Smooth muscle cell of the brain vasculature (primary cell): ENCODE measurements around the gene AGR2.

ENCODE experiments used
- DNase-seq: peaks from one replicate; pipeline ENCODE4 v3.0.0-alpha.2; 2012; ENCODE audit warnings: low read depth, low spot score

Gene AGR2

DNA sequence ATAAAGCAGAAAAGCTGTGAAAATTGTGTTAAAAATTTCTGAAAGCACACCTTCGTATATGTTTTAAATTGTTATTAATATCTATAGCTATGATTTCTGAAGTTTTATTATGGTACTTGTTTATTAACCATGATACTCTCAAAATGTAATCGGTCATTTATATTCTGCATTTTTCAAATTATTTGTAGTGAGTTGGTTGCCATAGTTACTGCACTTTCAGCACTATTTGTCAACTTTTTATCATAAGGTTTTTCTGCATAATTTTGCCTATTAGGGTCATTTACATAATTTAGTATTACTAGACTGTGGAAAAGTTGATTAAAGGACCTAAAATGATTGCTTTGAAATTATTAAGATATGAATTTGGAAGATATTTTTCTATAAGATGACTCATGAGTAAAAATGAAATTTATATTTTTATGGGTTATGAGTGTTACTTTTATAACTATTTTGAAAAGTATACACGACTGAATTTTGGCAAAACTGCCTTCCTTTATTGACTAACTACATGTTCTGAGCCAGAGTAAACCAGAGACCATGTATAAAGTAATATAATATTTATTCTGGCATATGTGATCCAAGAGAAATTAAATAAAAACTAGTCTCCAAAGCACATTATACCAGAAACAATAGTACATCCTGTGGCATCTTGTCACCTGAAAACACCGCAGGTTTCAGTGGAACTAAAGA is 7.9 kb upstream of the AGR2 start:
- DNase-seq: no peak

DNA sequence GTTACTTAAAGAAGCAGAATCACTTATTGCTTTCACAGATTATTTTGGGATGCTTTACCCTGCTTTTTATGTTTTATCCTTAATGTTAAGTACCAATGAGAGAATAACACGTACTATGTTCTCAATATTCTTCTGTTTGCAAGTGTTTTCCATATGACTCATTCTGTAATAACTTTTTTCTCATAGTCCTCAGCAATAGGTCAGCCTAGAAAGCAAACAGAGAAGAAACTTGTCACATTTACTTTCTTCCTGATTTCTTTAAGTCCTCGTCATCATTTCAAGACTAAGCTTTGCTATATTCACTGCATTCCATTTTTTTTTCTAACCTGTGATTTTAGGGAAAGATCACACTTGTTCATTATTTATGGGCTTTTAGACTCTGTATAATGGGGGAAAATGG is 6.8 kb upstream of the AGR2 start:
- no peak for DNase-seq

DNA sequence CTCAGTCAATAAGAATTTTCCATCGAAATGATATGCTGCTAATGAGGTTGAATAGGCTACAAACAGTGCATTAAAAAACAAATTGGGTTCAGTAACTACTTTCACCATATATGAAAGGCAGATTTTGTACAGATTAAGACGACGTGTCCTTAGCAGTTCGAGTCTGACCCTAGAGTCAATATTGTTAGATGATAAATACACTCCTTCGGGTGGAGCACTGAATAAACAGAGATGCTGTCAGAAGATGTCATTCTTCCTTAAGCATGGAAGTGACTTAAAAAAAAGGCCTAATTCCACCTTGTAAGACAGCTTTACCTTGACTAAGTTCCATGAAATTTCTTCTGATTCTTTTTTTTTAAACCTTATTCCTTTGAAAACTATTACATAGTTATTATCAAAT is 5.8 kb upstream of the AGR2 start:
- no peak for DNase-seq

DNA sequence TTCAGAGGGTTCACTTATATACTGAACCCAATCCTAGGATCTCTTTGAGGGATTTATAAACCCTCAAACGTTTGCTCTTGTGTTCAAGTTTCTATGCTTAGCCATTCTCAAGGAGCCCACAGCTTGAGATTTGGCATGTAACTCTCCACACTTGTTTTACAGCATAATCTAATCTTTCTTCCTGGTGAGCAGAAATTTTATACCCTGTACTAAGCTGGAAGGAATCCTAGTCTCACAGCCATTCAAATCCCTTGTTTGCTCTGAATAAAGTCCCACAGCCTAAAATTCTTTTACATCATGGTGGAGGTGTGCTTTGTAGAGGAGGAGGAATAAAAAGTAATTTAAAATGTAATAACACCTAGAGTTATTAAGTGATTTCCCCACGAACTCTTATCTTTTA is 5.3 kb upstream of the AGR2 start:
- no peak for DNase-seq

DNA sequence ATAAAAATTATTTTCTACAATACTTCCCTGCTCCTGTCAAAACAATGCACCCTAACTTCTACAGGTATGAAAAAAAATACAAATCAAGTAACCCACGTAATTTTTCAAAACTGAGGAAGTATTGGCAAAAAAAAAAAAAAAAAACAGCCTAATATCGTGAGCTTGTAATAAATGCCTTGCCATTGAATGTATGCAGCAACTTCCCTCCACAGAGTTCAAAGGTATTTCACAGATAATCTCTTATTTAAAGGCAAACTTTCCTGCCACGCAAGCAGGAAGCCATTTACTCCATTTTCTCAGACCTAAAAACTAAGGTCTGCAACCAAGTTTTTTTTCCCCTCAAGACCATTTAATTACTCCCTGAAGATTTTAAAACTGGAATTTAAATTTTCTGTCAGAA is 642 bp upstream of the AGR2 start:
- DNase-seq: no peak

DNA sequence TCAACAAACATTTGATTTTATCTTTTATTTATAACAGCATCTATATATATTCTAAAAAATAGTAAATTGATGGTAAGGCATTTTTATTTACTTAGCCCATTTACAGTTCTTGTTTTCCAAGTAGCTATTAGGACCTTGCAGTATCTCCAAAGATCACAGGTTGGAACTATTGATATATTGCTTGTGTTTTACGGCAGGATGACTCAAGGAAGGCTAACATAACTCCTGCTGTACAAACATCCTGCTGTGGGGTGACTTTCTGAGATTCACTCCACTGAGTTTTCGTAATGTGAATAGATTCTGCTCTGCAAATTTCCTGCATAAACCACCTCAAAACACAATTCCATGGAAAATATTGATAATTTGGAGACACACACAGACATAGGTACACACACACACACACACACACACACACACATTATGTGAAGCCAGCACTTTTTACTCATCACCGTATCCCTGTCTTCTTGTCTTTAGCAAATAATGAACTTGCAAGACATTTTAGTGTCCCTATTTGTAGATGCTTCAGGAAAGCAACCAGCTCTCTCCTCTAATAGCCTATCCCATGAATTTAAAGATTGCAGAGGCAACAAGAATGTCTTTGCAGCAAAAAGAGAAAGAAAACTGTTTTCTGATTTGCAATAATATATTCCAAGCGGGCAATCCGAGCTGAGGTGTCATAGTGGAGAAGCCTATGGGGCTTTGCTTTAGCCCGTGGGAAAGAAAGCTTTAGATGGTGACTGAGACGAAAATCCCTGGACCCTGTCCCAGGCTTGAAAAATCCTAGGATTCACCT is 722 bp downstream of the AGR2 start:
- DNase-seq: no peak

DNA sequence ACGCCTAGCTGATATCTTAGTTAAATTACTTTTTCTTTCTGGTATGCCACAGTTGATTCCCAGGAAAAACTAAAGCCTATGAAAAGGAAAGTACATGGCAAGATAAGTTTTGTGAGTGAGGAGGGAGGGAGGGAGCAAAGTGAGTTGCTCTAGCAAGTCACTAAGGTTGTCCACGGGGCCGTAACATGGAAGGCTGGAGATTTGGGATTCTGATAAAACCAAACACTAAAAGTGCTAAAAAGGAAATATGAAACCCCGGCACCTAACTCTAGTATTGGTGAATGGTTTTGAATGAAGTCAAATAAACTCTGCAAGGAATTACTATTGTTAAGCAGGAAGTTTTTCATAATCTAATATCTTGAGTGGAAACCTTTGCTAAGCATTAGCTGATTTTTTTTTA is 1.7 kb downstream of the AGR2 start:
- no peak for DNase-seq

DNA sequence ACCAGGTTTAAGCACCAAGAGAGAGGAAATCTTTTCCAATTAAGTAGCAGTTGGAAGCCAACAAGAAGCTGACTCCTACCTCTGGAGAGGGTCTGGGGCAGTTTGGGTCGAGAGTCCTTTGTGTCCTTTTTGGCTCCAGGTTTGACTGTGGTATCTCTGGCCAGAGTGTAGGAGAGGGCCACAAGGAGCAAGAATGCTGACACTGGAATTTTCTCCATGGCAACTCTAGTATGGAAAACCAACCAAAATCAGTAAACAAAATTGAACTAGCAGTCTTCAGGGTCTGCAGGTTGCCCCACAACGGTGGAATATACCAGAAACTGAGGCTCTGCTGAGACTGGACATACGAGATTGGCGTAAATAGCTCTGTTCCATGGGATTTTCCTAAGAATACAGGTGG is 3.2 kb downstream of the AGR2 start:
- no peak for DNase-seq

DNA sequence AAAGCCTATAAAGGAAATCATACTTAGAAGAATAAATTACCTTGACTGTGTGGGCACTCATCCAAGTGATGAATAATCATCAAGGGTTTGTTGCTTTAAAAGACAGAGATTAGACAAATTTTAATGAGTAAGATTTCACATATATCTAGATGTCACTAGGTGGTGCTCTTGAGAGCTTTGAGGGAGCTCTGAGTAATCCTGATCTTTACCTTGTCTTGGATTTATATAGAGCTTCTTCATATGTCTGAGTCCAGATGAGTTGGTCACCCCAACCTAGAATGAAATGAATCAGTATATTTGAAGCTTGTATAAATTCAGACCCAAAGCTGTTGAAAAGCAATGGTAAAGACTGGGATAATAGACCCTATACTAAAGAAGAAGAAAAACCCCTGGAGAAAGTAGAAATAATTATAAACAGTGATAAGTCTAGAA is 3.7 kb downstream of the AGR2 start:
- DNase-seq: no peak

DNA sequence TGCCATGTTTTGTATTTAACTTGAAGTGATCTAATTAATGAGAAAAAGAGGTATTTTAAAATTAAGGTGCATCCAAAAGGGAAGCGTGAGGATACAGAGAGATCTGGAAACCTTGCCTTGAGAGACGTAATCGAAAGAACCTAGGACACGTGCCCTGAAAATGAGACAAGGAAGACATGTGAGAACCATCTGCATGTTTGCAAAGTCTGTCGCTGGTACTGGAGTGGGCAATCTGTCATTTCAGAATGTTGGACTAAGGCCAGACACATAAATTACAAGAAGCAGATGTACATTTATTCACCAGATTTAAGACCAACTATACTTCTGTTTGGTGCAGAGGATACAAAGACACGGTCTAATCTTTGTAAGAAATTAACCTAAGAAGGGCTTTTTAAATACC is 9.2 kb downstream of the AGR2 start:
- DNase-seq: no peak

DNA sequence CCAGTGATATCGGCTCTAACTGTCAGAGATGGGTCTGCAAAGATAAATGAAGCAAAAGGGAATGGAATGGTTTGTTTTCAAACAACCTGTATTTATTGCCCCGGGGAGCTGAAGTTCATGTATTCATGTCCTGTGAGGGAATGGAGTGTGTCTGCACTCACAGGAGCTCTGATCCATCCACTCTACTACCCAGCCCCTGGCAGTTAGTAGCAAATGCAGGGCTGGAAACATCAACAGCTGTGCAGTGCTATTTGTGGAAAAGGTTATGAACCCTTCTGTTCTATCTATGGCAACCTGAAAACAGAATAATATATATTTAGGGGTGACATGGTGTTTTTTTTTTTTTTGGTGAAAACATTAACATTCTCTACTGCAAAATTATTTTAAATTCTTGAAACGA is 9.8 kb downstream of the AGR2 start:
- no peak for DNase-seq

DNA sequence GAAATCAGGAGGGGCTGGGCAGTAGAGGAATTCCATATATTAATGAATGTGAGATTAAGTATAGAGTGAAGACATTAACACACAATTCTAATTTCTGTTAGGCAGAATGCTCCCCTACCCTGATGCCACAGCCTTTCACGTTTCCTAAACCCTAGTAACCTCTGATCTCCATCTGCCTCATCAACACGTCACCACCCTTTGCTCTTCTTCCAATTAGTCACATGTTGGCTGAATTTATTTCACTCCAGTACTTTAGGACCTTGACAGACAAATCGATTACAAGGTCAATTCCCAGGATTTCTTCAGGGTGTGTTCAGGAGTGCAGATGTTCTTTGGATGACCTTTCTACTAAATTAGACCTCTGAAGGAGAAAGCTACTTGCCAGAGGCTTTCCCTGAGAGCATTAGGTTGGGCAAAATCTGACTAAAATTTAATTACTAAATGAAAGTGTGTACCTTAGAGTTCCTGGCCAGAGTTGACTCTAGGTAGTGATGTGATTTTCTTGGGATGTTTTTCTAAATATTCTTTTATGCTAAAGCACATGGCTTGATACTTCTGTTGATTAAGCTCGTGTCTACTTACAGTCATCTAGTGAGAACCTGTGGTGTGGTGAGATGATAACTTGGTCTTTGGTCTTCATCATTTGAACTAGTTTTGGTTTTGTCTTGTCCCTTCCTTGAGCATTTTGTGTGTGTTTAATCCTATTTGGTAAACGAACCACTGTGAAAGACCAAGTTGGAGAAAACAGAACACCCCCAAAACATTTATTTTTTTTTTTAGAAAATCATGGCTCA is 12.7 kb downstream of the AGR2 start:
- no peak for DNase-seq

DNA sequence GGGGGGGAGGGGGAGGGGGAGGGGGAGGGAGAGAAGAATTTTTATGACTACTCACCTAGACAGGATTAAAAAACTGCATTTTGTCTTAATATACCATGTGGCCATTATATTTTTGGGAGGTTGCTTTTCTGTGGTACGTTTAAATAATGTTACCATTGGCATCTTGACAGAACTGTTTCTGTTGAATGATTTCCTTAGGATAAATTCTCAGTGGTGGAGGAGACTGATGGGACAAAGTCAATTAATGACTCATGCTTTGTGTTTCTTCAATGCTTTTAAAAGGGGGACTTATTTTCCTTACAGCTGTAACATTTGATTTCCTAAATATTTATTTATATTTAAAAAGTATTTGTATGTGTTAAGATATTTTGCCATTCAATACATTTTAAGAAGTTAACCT is 13.7 kb downstream of the AGR2 start:
- no peak for DNase-seq

DNA sequence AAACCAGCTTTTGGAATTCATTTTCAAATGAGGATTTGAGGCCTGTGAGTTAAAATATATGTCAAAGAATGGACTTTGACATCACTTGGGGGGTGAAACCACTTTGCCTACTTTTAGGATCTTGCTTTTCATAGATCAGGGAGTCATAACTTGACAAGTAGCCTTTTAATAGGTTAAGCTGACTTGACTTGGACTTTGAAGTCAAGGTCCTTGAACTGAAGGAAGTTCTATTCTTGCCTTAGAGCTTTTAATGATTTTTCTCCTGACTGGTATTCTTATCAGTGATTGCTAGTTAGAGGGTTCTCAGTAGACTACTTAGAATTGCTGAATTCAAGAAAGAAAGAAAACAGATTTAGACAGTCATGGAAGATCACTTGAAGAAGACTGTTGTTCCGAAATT is 17.7 kb downstream of the AGR2 start:
- no peak for DNase-seq

DNA sequence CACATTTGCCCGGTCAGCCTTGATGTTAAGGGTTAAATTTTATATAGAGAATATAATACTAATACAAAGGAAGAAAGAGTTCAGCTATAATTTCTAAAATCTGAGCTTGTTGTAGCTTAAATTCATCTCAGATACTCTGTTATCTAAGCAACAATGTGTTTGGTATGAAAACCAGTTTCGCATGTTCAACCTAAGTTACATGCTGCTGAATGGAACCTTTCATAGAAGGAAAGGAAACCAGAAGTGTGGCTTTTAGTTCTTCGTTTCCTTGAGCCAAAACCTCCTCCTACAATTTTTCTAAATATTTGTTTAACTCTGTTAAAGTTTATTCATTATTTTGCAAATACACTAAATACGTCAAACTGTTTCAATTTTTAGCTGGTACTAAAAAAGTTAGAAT is 18.5 kb downstream of the AGR2 start:
- DNase-seq: no peak

DNA sequence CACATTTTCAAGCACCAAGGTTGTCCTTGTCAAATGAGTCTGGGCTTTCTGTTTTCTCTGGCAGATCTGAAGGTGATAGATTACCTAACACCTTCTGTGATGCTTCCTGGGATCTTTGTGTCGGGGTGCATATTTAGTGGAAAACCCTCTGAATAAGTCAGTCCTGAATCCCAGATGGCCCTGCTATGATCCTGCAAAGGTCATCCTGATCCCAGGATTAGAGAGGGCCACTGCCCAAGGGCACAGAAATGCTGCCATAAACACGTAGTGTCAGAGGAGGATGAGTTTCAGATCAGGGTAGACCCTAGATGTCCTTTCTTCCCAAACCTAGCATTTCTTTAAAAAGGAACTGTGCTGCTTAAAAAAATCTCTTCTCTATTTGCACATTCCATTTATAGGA is 19.0 kb downstream of the AGR2 start:
- no peak for DNase-seq

DNA sequence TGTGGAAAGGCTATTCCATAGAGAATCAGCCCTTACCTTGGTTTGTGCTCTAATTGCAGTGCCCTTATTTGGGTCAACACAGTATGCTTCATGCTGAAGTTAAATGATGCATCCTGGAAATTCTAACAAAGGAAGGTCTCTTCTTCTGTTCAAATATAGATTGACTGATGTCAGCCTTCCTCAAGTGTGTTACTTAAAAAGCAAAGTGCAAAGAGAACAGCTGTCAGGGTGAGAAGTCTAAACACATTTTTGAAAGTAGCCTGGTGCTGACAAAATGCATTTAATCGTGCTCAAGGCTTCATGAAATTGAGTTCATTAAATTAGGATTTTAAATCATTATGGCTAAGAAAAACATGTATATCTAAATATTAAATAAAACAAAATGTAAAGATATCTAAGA is 19.5 kb downstream of the AGR2 start:
- no peak for DNase-seq

DNA sequence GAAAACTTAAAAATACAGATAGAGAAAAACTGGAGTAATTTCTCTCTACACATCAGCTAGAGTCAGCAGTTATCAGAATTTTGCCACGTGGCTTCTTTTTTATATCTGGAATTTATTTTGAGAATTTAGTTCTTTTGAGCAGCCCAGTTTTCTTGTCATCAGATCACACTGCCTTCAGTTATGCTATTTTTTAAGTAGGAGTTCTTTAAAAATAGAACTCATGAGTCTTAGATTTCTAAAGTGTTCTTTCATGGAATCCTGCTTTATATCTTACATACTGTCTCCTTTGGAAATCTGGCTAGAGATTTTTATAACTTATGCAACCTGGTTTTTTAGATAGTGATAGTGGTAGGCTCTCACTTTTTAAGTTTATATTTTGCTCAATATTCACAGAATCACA is 24.2 kb downstream of the AGR2 start:
- DNase-seq: no peak

DNA sequence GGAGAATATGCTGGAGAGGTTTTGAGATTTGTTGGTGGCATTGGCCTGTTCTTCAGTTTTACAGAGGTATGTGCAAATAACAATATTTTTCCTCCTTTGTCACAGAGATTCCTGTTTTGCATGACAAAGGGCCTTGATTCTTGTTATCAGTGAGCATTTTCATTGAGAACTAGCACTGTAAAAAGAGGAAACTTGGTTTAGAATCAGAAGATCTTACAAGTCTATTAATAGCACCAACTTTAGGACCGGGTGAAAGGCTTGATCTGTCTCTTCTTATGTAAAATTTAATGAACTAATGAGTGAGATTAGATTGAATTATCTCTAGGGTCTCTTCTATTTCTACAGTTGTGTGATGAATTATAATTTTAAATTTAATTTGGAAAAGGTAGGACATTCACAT is 25.7 kb downstream of the AGR2 start:
- DNase-seq: no peak

DNA sequence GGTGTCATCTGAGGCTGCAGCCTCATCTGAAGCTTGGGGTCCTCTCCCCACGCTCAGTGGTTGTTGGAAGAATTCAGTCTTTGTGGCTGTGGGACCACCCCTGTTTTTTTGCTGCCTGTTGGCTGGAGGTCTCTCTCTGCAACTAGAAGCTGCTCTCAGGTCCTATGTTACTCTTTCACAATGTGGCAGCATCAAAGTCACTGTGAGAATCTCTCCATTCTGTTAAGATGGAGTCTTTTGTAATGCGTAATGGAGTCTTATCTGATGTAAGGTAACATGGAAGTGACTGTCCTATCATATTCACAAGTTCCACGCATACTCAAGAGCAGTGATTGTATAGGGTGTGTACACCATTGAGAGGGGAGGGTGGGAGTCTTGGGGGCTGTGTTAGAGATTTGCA is 26.3 kb downstream of the AGR2 start:
- no peak for DNase-seq

DNA sequence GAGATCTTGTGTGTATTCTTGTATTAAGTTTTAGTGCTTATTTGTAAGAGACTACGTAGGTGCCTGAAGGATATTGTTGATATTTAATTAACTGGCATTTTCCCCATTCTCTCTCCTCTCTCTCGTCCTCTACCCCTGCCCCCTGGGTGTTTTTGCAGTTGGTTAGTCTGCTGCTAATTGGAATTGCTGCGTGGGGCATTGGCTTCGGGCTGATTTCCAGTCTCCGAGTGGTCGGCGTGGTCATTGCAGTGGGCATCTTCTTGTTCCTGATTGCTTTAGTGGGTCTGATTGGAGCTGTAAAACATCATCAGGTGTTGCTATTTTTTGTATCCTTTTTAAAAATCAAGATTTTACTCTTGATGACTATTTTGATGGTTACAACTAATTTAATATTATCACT is 28.7 kb downstream of the AGR2 start:
- DNase-seq: no peak

DNA sequence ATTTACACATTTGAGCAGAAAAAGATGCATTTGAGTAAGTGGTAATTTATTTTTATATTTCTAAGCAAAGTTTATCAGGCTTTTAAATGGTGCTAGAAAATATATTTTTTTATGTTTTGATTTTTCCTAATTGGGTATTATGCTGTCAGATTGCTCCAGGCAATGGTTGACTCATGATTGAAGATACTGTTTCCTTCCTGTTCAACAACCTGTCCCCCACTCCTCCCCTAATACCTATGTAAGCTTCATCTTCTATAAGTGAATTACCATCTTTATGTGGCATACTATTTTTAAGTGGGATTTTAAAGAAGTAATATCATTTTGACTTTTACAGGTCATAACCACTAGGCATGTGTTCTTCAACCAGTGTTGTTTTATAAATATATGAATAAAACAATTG is 29.8 kb downstream of the AGR2 start:
- no peak for DNase-seq

DNA sequence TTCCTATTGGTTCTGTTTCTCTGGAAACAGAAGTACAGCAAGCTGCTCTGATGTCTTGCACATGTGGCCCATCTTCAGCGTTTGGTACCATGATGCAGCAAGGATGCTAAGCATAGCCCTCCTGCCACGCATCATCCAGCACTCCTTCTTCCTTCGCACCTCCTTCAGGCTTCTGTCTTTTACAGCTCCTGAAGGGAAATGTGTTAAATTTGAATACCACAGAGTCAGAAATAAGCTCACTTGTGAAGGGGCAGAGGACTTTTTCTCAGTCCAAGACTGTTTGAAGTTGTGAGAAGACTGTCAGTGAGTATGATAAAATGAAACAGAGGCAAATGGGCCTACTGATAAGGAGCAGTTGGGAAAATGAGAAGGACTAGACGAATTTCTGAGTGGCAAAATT is 30.5 kb downstream of the AGR2 start:
- no peak for DNase-seq
